NT2/D1 (cell line): Measurements from ENCODE around the gene TTLL11.

Experiments used
- SUZ12 ChIP-seq: IDR thresholded peaks from 2 replicates; pipeline ENCODE4 v1.6.1; 2011; ENCODE audit not compliant: insufficient read length, insufficient read depth; ENCODE audit errors: extremely low read depth
- YY1 ChIP-seq: IDR thresholded peaks from 2 replicates; pipeline ENCODE4 v1.6.1; 2011; ENCODE audit not compliant: insufficient read length, insufficient read depth
- ZNF274 ChIP-seq: IDR thresholded peaks from 2 replicates; pipeline ENCODE4 v1.6.1; 2011; ENCODE audit warnings: mild to moderate bottlenecking, low read depth, low read length

GRCh38 chr9:121997791-121998190, 95.3 kb downstream of the TTLL11 start:
- TF ChIP-seq YY1 = no peak
- TF ChIP-seq ZNF274 = no peak
- no peak for TF ChIP-seq SUZ12
